Central memory CD8-positive, alpha-beta T cell (primary cell): ENCODE measurements around the gene SLC30A7.
"Not testable (repeated sequence)": the region's sequence is repeated elsewhere in the genome, so short reads cannot be mapped to it uniquely, and the experiment has no call there.

ENCODE experiments used
- ATAC-seq: fragments of 150-1000 bp; cut with Tn5 transposase; replicated peaks from 2 replicates; pipeline ENCODE4 v1.10.0; 2022; ENCODE audit warnings: mild to moderate bottlenecking, moderate FRiP score, moderate number of reproducible peaks; ENCODE audit not compliant: poor library complexity, severe bottlenecking; ENCODE audit errors: extremely low read depth
- DNase-seq, 2 donors: peaks; one replicate each; pipeline ENCODE4 v3.0.0; 2021; ENCODE audit warnings: low spot score in 2 of 2
- H3K27ac Mint-ChIP-seq: one replicate; pipeline ENCODE4 v1.8.0; 2022; ENCODE audit warnings: low read depth, mild to moderate bottlenecking, moderate library complexity, mixed read lengths
- H3K27me3 Mint-ChIP-seq: one replicate; pipeline ENCODE4 v1.8.0; 2022; ENCODE audit warnings: mixed read lengths
- H3K36me3 Mint-ChIP-seq: one replicate; pipeline ENCODE4 v1.8.0; 2022; ENCODE audit warnings: mild to moderate bottlenecking, moderate library complexity, mixed read lengths; ENCODE audit not compliant: insufficient read depth
- H3K4me1 Mint-ChIP-seq: one replicate; pipeline ENCODE4 v1.8.0; 2022; ENCODE audit warnings: mixed read lengths
- H3K4me3 Mint-ChIP-seq: one replicate; pipeline ENCODE4 v1.8.0; 2022; ENCODE audit warnings: mild to moderate bottlenecking, moderate library complexity, mixed read lengths
- H3K9me3 Mint-ChIP-seq: one replicate; pipeline ENCODE4 v1.8.0; 2022; ENCODE audit warnings: mixed read lengths

Gene SLC30A7, protein sequence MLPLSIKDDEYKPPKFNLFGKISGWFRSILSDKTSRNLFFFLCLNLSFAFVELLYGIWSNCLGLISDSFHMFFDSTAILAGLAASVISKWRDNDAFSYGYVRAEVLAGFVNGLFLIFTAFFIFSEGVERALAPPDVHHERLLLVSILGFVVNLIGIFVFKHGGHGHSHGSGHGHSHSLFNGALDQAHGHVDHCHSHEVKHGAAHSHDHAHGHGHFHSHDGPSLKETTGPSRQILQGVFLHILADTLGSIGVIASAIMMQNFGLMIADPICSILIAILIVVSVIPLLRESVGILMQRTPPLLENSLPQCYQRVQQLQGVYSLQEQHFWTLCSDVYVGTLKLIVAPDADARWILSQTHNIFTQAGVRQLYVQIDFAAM

DNA sequence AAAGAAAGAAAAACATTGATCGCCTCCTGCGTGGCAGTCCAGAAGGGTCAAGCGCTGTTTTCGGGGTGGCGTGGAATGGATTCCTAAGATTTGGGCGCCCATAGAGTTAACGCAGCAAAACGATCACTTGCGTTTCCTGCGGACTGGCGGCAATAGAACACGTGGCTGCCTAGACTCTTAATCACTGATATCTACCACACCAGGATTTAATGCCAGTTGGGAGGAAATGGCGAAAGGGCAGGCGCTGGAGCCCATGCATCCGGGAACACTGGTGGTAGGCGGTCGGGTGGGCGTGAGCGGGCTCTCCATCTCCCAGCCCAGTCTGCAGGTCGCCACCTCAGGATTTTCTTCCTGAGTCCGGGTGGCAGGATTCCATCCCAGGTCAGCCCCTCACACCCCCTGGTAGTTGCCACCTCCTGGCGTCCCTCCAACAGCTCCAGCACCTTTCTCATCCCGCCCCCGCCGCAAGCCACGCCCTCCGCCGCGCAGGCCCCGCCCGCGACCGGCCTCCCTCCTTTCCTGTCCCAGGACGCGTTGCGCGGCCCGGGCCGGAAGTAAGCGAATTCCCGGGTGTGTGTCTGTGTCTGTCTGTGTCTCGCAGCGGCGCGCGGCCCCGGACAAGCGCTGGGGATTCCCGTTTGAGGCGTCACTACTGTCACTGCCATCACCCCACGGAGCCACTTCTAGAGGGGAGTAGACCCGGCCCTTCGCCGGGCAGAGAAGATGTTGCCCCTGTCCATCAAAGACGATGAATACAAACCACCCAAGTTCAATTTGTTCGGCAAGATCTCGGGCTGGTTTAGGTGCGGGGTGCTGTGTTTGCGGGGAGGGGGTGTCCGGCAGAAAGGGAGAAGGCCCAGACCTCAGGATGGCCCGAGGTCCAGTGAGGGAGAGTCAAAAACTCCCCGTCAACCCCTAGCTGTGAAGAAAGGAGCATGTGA lies at the start of gene SLC30A7:
Gene SLC30A7 (plus strand): TSS at position 551 of the 941 bp plus-strand sequence. CDS start 173 bp downstream, at position 724.
- Mint-ChIP-seq H3K4me1 (peaks cover 40% of the 10 kb centered on the region), H3K27me3 (no peaks in the 10 kb centered on the region), H3K9me3 (peaks cover 2% of the 10 kb centered on the region), H3K4me3 (peak within 1 kb of the TSS; percentile 99), H3K27ac (peak within 1 kb of the TSS; percentile 100), H3K36me3 (peaks cover 38% of the 10 kb centered on the region)
- DNase-seq (peak; percentile 94 to 97), ATAC-seq (peak; percentile 86)

- H3K36me3 Mint-ChIP-seq: no peaks in the 10 kb centered on the region
- H3K4me1 Mint-ChIP-seq: no peaks in the 10 kb centered on the region
- H3K27me3 Mint-ChIP-seq: peaks cover 55% of the 10 kb centered on the region
- H3K27ac Mint-ChIP-seq: no peak overlapping the region
- no peak for ATAC-seq
- H3K4me3 Mint-ChIP-seq: no peak overlapping the region
- DNase-seq: no peak
- H3K9me3 Mint-ChIP-seq: no peaks in the 10 kb centered on the region
Observed at GRCh38 chr1:100847361-100848082, 48.4 kb upstream of the SLC30A7 start.

DNA sequence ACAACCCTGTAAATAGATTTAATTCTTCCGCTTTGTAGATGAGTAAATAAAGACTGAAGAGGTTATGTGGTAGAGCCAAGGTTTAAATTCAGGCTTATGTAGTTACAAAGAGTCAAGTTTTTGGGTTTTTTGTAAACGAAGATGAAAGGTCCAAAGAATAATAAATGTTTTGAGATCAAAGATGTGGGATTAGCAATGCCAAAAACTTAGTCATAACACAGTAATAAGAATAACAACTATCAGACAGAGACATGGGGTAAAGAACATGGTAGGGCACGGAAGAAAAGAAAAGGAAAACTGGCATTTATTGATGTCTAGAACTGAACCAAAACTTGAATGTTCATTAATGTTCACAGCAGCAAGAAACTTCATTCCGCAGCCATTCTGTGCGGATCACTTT lies 44.2 kb upstream of the SLC30A7 start:
- Mint-ChIP-seq H3K4me3 (no peak overlapping the region), H3K27me3 (peaks cover 48% of the 10 kb centered on the region), H3K27ac (no peak overlapping the region), H3K36me3 (no peaks in the 10 kb centered on the region), H3K9me3 (no peaks in the 10 kb centered on the region), H3K4me1 (no peaks in the 10 kb centered on the region)
- no peak for ATAC-seq
- DNase-seq: no peak

GRCh38 chr1:100852976-100853375 lies 42.9 kb upstream of the SLC30A7 start:
- no peaks in the 10 kb centered on the region for H3K4me1 Mint-ChIP-seq
- H3K27me3 Mint-ChIP-seq: peaks cover 45% of the 10 kb centered on the region
- no peak overlapping the region for H3K27ac Mint-ChIP-seq
- H3K4me3 Mint-ChIP-seq: no peak overlapping the region
- DNase-seq (no peak), ATAC-seq (no peak)
- H3K36me3 Mint-ChIP-seq: no peaks in the 10 kb centered on the region
- H3K9me3 Mint-ChIP-seq: no peaks in the 10 kb centered on the region

- not testable (repeated sequence) for H3K4me1 Mint-ChIP-seq, H3K9me3 Mint-ChIP-seq, DNase-seq, H3K4me3 Mint-ChIP-seq, H3K27ac Mint-ChIP-seq, H3K36me3 Mint-ChIP-seq, ATAC-seq
- peaks cover 23% of the 10 kb centered on the region for H3K27me3 Mint-ChIP-seq
Observed at GRCh38 chr1:100855116-100855515, 40.8 kb upstream of the SLC30A7 start.

- H3K9me3 Mint-ChIP-seq: no peaks in the 10 kb centered on the region
Observed at GRCh38 chr1:100860397-100860991, 35.4 kb upstream of the SLC30A7 start.

GRCh38 chr1:100861379-100861778 lies 34.5 kb upstream of the SLC30A7 start:
- H3K27ac Mint-ChIP-seq: no peak overlapping the region
- no peak for ATAC-seq
- H3K9me3 Mint-ChIP-seq: no peaks in the 10 kb centered on the region

More at GRCh38 chr1:100860397-100860991, 35.4 kb upstream of the SLC30A7 start:
- ATAC-seq: no peak
- H3K27me3 Mint-ChIP-seq: peaks cover 14% of the 10 kb centered on the region
- H3K27ac Mint-ChIP-seq: no peak overlapping the region
- DNase-seq: no peak
- H3K36me3 Mint-ChIP-seq: no peaks in the 10 kb centered on the region
- H3K4me3 Mint-ChIP-seq: no peak overlapping the region
- H3K4me1 Mint-ChIP-seq: no peaks in the 10 kb centered on the region

DNA sequence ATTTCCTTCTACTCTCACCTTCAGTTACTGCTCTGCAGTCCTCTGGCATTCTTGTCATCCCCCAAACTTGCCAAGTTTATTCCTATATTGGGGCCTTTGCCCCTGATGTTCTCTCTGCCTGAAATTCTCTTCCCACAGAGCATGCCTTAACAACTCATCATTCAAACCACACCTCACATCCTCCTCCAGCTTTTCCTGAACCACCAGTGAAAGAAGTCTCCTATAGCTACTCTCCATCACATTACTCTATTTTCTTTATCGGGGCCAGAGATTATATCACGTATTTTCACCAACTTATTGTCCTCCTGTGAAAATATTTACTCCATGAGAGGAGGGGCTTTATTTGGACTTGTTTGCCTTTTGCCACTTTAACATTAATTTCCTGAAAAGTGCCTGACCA lies 33.3 kb upstream of the SLC30A7 start:
- no peak for DNase-seq
- H3K27ac Mint-ChIP-seq: no peak overlapping the region
- no peaks in the 10 kb centered on the region for H3K36me3 Mint-ChIP-seq
- no peak overlapping the region for H3K4me3 Mint-ChIP-seq
- H3K27me3 Mint-ChIP-seq: no peaks in the 10 kb centered on the region
- ATAC-seq: no peak
- no peaks in the 10 kb centered on the region for H3K9me3 Mint-ChIP-seq
- H3K4me1 Mint-ChIP-seq: no peaks in the 10 kb centered on the region

More at GRCh38 chr1:100861379-100861778, 34.5 kb upstream of the SLC30A7 start:
- DNase-seq: no peak
- no peak overlapping the region for H3K4me3 Mint-ChIP-seq
- no peaks in the 10 kb centered on the region for H3K36me3 Mint-ChIP-seq
- H3K27me3 Mint-ChIP-seq: peaks cover 6% of the 10 kb centered on the region
- H3K4me1 Mint-ChIP-seq: no peaks in the 10 kb centered on the region

DNA sequence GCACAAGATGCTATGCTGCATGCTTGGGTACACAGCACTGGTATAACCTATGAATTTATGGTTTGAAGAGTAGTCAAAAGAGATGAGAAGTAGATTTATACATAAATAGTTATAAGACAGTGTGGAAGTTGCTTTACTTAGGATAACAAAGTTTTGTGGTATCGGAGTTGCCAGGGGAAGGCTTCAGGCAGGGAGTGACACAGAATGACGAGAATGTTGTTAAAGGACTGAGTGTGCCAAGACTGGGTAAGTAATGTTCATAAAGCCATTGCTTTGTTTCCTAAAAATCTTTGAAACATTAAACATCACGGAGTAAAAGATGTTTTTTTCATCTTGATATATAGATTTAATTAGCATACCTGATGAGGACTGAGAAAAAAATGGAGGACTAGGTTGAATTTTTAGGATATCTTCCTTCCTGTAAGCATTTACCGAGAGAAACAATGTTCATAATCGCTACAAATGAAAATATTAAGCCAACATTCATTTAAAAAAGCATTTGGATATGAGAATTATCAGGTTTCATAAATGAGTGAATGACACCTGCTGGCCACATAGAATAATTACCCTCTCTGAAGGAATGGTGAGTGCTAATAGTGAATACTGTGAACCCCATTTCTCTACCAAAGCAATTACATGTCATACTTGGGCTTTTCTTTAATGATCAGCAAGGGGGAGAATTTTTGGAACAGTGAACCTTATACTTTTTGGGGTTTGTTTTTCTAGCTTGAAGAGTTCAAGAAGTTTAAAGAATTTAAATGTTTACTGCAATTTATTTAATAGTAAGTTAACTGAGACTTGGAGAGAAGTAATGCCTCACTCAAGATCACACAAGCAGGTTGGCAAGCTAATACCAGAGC lies 29.6 kb upstream of the SLC30A7 start:
- DNase-seq: no peak

GRCh38 chr1:100866901-100867206 lies 29.0 kb upstream of the SLC30A7 start:
- DNase-seq: no peak
- Mint-ChIP-seq H3K4me3 (no peak overlapping the region), H3K27me3 (no peaks in the 10 kb centered on the region), H3K27ac (no peak overlapping the region), H3K9me3 (no peaks in the 10 kb centered on the region), H3K36me3 (no peaks in the 10 kb centered on the region), H3K4me1 (no peaks in the 10 kb centered on the region)
- no peak for ATAC-seq

More for the DNA sequence above, 29.6 kb upstream of the SLC30A7 start:
- Mint-ChIP-seq H3K9me3 (no peaks in the 10 kb centered on the region), H3K4me1 (no peaks in the 10 kb centered on the region), H3K27ac (no peak overlapping the region), H3K4me3 (no peak overlapping the region), H3K27me3 (no peaks in the 10 kb centered on the region), H3K36me3 (no peaks in the 10 kb centered on the region)
- ATAC-seq: peak; percentile 46

DNA sequence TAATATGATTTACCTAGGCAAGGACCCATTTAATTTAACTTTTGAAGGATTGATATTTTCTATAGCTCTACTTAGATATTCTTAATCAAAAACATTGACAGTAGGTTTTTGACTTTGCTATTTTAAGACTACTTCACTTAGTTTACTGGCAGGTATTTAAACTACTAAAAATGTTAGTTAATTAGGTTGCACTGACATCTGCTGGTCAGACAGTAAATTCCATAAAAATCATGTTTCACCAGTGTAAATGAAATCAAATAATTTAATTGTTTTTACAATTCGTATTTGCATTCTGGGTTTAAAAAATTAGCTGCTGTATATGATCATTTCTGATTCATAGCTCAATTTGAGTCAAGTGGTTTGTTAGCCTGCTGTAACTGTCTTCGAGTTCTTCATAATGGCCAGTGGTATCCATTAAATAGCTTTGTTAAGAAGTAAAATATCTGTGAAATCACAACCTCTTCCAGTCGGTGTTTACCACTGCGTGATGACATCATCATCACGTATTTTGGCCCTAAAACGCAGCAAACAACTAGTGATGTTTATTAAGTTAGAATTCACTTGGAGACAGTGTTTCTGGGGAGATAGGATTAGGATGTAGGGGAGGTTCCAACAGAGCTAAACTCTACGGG lies 27.4 kb upstream of the SLC30A7 start:
- ATAC-seq (no peak), DNase-seq (no peak)
- Mint-ChIP-seq H3K27me3 (no peaks in the 10 kb centered on the region), H3K4me1 (no peaks in the 10 kb centered on the region), H3K36me3 (no peaks in the 10 kb centered on the region), H3K27ac (no peak overlapping the region), H3K9me3 (no peaks in the 10 kb centered on the region), H3K4me3 (no peak overlapping the region)
